Brain microvascular endothelial cell (primary cell): Measurements from ENCODE around the gene ZNF79.

Experiments used
- DNase-seq: peaks from one replicate; pipeline ENCODE4 v3.0.0-alpha.2; 2020
- H3K27ac ChIP-seq: fragments of 250-450 bp; sonication (Bioruptor Pico); 2 replicates; pipeline ENCODE4 v1.5.1; 2020; ENCODE audit warnings: mild to moderate bottlenecking, moderate library complexity
- H3K27me3 ChIP-seq: fragments of 250-450 bp; sonication (Bioruptor Pico); replicated peaks from 2 replicates; pipeline ENCODE4 v1.5.1; 2020; ENCODE audit warnings: mild to moderate bottlenecking
- H3K36me3 ChIP-seq: fragments of 250-450 bp; sonication (Bioruptor Pico); replicated peaks from 2 replicates; pipeline ENCODE4 v1.5.1; 2020; ENCODE audit warnings: mild to moderate bottlenecking
- H3K4me3 ChIP-seq: 2 replicates; pipeline ENCODE4 v1.5.1; 2011; ENCODE audit warnings: low read depth, mild to moderate bottlenecking, control low read depth, low read length, moderate library complexity
- CTCF ChIP-seq: IDR thresholded peaks from 2 replicates; pipeline ENCODE4 v1.5.1; 2011; ENCODE audit warnings: low read depth, mild to moderate bottlenecking, moderate library complexity, low read length, control low read depth, inconsistent platforms; ENCODE audit errors: missing control alignments
- in situ Hi-C: cut with HindIII; loops from 2 replicates; pipeline ENCODE4 v1.10.0; 2017; ENCODE audit warnings: low sequenced_read_pairs, low pct_ligation_motif_present

Gene ZNF79

DNA sequence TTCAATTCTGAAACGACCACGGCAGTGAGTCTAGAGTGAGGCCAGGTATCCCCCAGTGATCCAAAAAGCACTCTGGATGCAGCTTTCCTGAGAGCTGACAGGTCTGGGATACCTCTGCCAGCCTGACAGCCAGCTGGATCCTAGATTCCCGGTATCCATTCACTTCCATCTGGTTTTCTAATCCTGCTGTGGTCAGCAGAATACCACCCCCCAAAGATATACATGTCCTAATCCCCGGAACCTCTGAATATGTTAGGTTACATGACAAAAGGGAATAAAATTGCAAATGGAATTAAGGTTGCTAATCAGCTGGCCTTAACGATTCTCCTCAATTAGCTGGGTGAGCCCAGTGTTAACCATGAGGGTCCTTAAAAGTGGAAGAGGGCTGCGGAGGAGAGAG lies 1.4 kb upstream of the ZNF79 start:
- DNase-seq: no peak
- in situ Hi-C loops: no loop called here
- TF ChIP-seq CTCF: no peak
- H3K36me3 ChIP-seq: no peaks in the 10 kb centered on the region
- H3K27me3 ChIP-seq: no peaks in the 10 kb centered on the region
- H3K27ac ChIP-seq: no peak overlapping the region
- peak overlapping the region; percentile 95 for H3K4me3 ChIP-seq

DNA sequence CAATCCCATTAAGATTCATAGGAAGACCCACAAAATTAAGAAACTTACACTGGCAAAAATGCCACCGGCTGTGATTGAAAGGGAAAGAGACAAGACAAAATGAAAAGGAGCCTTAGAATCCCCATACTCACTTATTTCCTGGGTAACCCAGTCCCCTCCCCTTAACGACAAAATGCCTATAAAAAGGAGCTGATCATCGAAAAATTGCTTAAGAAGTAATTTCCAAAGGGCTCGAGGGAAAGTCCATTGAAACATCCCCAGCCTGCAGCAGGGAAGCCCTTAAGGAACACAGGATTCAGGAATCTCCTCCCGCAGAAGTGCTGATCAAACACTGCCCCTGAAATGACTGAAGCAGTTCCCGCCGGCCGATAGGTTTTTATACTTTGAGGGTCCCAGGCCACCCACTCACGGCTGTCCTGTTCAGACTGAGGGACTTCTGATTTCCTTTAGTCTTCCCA lies 677 bp upstream of the ZNF79 start:
- Histone ChIP-seq H3K27me3 (no peaks in the 10 kb centered on the region), H3K36me3 (peaks cover under 1% of the 10 kb centered on the region), H3K4me3 (peak overlapping the region; percentile 95), H3K27ac (peak overlapping the region; percentile 76)
- DNase-seq: no peak
- in situ Hi-C loops: no loop called here
- no peak for TF ChIP-seq CTCF

- H3K36me3 ChIP-seq: peaks cover 5% of the 10 kb centered on the region
- peak overlapping the region; percentile 76 for H3K27ac ChIP-seq
- in situ Hi-C loops: no loop called here
- no peaks in the 10 kb centered on the region for H3K27me3 ChIP-seq
- H3K4me3 ChIP-seq: peak overlapping the region; percentile 95
- no peak for DNase-seq
- no peak for TF ChIP-seq CTCF
Observed at GRCh38 chr9:127424676-127424999, 456 bp downstream of the ZNF79 start.

GRCh38 chr9:127426756-127427155 lies 2.6 kb downstream of the ZNF79 start:
- in situ Hi-C loops: no loop called here
- H3K36me3 ChIP-seq: peaks cover 11% of the 10 kb centered on the region
- H3K27ac ChIP-seq: no peak overlapping the region
- TF ChIP-seq CTCF: no peak
- H3K4me3 ChIP-seq: no peak overlapping the region
- no peak for DNase-seq
- no peaks in the 10 kb centered on the region for H3K27me3 ChIP-seq

DNA sequence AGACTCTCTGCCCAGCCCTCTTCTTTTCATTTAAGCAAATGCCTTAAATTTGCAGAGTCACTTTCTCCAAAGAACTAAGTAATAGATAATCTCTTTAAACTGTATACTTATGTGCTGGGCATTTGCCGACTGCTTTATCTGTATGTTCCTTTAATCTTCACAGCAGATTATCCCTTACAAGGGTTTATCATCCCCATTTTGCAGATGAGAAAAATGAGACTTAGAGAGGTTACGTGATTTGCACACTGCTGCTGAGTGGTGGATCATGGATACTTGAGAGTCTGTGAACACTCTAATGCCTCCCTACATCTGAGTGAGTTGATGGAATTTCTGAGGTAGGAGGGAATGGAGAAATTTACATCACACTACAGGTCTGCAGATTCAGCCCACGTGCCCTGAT lies 4.2 kb downstream of the ZNF79 start:
- no peak overlapping the region for H3K27ac ChIP-seq

More for the DNA sequence above, 4.2 kb downstream of the ZNF79 start:
- H3K27me3 ChIP-seq: no peaks in the 10 kb centered on the region
- no peak overlapping the region for H3K4me3 ChIP-seq
- no peak for TF ChIP-seq CTCF
- in situ Hi-C loops: no loop called here
- DNase-seq: no peak
- peaks cover 16% of the 10 kb centered on the region for H3K36me3 ChIP-seq
